GM21717 (cell line): ENCODE results near the gene AFAP1L2.

ENCODE experiments used
- ATAC-seq: cut with Tn5 transposase; IDR thresholded peaks from one replicate; pipeline ENCODE4 v1.9.1; 2021; ENCODE audit warnings: mild to moderate bottlenecking, moderate library complexity; ENCODE audit not compliant: unreplicated experiment

Gene AFAP1L2

DNA sequence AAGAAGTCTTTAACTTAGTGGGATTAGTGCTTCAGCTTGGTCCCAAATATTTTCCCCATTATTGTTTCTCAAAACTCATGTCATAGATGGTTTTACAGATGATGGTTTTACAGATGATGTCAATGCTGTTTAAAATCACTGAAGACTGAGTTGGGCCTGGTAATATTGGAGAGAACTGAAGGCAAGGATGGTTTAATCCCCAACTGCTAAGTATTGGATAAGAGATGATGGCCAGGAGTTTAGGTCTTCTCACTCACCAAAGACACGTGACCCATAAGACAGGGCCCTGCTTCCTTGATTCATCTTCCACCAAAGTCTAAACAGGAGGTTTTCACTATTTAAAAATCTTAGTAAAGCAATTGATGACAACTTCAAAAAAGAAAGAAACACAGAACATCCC lies 108.9 kb downstream of the AFAP1L2 start:
- ATAC-seq = no peak

DNA sequence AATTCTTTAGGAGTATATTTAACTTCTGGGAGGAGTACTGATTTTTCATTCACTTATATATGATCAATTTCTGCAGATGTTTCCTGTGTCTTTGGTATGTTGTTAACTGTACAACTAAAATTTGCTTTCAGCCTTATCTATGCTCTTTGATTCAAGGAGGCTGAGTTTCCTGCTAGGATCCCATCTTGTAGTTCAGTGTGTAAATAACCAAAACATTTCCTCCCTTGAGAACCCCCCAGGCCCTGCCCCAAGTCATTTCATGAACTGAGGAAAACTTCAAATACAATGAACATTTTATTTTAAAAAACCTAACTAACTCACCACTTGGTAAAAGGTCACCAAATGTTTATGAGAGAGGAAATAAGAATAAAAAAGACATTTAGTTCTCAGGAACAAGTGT lies 109.8 kb downstream of the AFAP1L2 start:
- no peak for ATAC-seq

DNA sequence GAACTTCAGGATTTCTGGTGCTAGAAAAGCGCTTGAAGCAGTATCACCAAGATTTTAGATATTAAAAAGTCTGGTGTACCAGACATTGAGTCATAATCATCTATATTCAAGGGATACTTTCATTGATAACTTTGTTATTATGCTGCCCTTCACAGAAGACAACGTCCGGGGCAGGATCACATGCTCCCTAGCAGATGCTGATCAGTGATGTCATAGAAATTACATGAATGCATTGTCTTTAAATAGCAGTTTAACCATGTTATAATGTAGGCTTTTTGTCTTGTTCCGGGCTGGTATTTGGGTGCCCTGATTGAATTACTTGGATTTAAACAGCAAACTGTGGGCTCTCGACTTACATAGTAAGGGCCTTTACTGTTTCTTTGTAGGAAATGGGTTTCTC lies 111.2 kb downstream of the AFAP1L2 start:
- ATAC-seq = no peak

DNA sequence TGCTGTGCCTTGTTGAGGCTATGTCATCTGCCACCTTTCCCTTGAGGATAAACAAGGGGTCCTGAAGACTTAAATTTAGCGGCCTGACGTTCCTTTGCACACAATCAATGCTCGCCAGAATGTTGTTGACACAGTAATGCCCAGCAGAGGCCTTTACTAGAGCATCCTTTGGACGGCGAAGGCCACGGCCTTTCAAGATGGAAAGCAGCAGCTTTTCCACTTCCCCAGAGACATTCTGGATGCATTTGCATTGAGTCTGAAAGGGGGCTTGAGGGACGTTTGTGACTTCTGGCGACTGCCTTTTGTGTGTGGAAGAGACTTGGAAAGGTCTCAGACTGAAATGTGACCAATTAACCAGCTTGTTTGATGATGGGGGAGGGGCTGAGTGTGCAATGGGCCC lies 112.8 kb downstream of the AFAP1L2 start:
- ATAC-seq = no peak

GRCh38 chr10:114291076-114291475 lies 113.2 kb downstream of the AFAP1L2 start:
- no peak for ATAC-seq

DNA sequence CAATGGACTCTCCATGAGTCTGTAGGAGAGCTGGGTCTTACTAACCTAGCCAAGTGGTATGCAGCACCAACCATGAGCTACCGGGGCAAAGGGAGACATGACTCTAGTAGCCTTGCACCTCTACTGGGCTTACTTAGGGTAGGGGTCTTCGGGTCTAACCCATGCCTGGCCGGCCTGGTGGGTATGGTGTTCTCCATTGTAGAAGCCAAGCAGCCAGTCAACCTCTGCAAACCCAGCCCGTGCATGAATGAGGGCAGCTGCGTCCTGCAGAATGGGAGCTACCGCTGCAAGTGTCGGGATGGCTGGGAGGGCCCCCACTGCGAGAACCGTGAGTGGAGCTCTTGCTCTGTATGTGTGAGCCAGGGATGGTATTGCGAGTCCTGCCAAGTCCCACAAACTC lies 114.3 kb downstream of the AFAP1L2 start:
- ATAC-seq = no peak

GRCh38 chr10:114289096-114289436 lies 115.2 kb downstream of the AFAP1L2 start:
- no peak for ATAC-seq

- ATAC-seq = no peak
Observed at GRCh38 chr10:114288424-114289095, 115.7 kb downstream of the AFAP1L2 start.

GRCh38 chr10:114286921-114287320 lies 117.4 kb downstream of the AFAP1L2 start:
- no peak for ATAC-seq

DNA sequence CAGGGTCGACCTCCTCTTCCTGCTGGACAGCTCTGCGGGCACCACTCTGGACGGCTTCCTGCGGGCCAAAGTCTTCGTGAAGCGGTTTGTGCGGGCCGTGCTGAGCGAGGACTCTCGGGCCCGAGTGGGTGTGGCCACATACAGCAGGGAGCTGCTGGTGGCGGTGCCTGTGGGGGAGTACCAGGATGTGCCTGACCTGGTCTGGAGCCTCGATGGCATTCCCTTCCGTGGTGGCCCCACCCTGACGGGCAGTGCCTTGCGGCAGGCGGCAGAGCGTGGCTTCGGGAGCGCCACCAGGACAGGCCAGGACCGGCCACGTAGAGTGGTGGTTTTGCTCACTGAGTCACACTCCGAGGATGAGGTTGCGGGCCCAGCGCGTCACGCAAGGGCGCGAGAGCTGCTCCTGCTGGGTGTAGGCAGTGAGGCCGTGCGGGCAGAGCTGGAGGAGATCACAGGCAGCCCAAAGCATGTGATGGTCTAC lies 118.3 kb downstream of the AFAP1L2 start:
- no peak for ATAC-seq

GRCh38 chr10:114284346-114285071 lies 119.8 kb downstream of the AFAP1L2 start:
- no peak for ATAC-seq

DNA sequence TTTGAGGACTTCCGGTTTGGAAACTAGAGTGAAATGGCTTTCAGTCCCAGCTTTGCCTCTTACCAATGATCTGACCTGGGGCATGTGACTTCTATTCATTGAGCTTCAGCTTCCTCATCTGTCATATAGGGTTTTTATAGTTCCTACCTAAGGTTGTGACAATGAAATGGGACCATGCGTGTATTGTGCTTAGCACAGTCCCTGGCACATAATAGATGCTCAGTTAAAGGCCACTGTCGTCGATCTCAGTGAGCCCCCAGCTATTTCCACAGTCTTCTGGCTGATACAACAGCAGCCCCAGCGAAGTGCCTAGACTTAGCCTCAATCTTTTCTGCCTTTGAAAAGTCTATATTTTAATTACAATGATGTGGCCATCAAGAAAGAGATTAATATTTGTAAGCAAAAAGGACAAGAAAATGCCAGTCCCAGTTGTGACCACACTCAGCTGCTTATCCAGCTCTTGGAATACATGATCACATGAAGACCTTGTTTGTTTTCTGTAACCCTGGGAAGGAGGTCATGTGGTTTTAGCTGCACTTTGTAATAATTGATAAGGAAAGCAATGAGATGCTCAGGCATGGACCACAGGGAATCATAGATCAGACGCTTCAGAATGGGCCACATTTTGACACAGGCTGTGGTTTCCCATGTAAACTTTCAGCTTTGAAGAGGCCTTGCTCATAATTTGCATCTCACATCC lies 120.6 kb downstream of the AFAP1L2 start:
- no peak for ATAC-seq

- ATAC-seq = no peak
Observed at GRCh38 chr10:114283091-114283490, 121.2 kb downstream of the AFAP1L2 start.

DNA sequence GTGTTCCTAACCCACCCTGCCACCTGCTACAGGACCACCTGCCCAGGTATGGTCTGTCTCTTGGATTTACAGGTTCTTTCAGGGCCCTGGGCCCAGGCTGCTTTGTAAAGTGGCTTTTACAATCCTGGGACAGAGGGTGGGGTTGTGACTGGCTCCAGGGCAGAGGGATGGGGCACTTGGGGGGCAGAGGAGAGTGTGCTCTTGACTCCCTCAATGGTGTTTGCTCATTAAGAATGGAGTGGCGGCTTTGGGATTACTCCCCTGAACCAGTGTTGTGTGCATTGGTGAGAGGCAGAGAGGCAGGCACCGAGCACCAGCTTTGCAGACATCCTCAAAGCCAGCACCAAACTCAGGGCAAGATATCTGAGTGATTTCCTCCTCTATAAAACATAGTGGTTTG lies 121.8 kb downstream of the AFAP1L2 start:
- no peak for ATAC-seq

DNA sequence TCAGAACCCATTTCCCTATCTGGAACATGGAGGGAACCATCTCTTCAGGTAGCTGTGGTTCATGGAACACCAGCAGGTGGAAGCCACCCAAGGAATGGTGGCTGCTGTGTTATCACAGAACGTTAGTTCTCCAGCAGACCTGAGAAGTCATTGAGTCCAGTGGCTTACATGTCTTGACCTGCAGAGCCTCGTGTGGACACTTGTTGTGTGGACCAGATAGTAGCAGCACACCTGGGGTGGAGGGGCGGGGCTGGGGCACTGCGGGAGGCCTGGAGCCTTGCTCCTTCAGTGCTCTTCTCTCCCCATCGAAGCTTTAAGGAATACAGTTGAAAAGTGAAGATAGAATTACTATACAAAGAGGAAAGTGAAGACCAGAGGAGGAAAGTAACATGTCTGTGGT lies 122.8 kb downstream of the AFAP1L2 start:
- ATAC-seq = no peak

- ATAC-seq = no peak
Observed at GRCh38 chr10:114281006-114281405, 123.3 kb downstream of the AFAP1L2 start.

GRCh38 chr10:114279901-114280644 lies 124.2 kb downstream of the AFAP1L2 start:
- ATAC-seq = no peak

GRCh38 chr10:114279289-114279688 lies 125.0 kb downstream of the AFAP1L2 start:
- ATAC-seq = no peak

DNA sequence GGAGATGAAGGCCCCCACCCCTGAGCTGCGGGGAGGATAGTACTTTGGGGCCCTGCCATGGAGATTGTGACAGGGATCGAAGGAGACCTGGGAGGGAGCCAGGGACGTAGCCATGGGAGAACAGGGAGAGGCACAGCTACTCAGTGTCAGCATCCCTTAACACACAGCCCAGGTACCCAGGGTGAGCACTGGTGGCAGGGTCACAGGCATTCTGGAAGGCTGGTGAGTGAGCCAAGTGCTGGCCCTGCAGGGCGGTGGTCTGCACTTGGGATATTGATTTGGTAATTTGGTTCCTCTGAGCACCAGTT lies 125.5 kb downstream of the AFAP1L2 start:
- ATAC-seq = no peak

GRCh38 chr10:114278140-114278883 lies 126.0 kb downstream of the AFAP1L2 start:
- no peak for ATAC-seq

GRCh38 chr10:114276671-114277070 lies 127.6 kb downstream of the AFAP1L2 start:
- no peak for ATAC-seq
